ENCODE results near the gene SLC6A17.

SLC6A17 gene

GRCh38 chr1:110225756-110226404 is 75.6 kb downstream of the SLC6A17 start:
- Histone ChIP-seq H3K36me3 (ENCODE audit: insufficient read depth, low read length) (no peaks in the 10 kb centered on the region; the same call in 1 of the 2 replicates), H3K4me3 (ENCODE audit: low read length, poor library complexity, severe bottlenecking) (no peak overlapping the region), H3F3A (ENCODE audit: low read depth) (no peaks in the 10 kb centered on the region), H3K79me2 (ENCODE audit: insufficient read depth, low read length) (no peaks in the 10 kb centered on the region), H3K4me2 (ENCODE audit: low read depth, low read length, poor library complexity, severe bottlenecking) (no peak overlapping the region), H3K27me3 (ENCODE audit: insufficient read depth, low read length, poor library complexity, severe bottlenecking) (no peaks in the 10 kb centered on the region), H3K9ac (ENCODE audit: low read depth, low read length, poor library complexity, severe bottlenecking) (no peak overlapping the region), H3K4me1 (ENCODE audit: insufficient read depth, low read length, poor library complexity, severe bottlenecking) (no peaks in the 10 kb centered on the region), H3K9me2 (replicated peaks; ENCODE audit: low read depth, low read length) (no peaks in the 10 kb centered on the region), H4K20me1 (ENCODE audit: insufficient read depth, low read length, poor library complexity, severe bottlenecking) (no peaks in the 10 kb centered on the region), H3K9me3 (ENCODE audit: insufficient read depth, low read depth, low read length) (no peaks in the 10 kb centered on the region), H2AFZ (ENCODE audit: low read length) (no peak overlapping the region)
- TF ChIP-seq EZH2phosphoT487 (IDR thresholded peaks at IDR 0.05; ENCODE audit: borderline replicate concordance) (no peak), CTCF (conservative IDR thresholded peaks at IDR 0.05; ENCODE audit: low read length) (no peak)

DNA sequence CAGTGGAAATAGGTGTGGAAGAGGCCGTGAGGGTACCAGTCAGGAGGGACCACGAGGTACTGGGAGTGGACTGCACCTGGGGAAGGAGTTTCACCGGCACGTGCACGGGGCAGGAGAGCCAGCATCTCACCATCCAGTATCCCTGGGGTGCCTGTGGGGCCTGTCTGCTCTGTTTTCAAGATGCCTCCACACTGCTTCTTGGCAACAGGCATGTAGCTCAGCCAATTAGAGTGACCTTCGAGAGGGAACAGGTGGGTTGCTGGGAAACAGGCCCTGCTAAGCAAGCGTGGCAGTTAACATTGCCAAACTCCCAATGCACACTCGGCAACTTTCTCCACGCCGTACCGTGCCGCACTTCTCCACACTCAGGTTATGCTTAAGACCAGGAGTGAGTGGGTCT is 77.5 kb downstream of the SLC6A17 start:
- Histone ChIP-seq H3K9me2 (replicated peaks; ENCODE audit: low read depth, low read length) (no peaks in the 10 kb centered on the region), H3F3A (ENCODE audit: low read depth) (no peaks in the 10 kb centered on the region), H3K4me3 (ENCODE audit: low read length, poor library complexity, severe bottlenecking) (no peak overlapping the region), H3K4me2 (ENCODE audit: low read depth, low read length, poor library complexity, severe bottlenecking) (no peak overlapping the region), H2AFZ (ENCODE audit: low read length) (no peak overlapping the region), H3K9me3 (ENCODE audit: insufficient read depth, low read depth, low read length) (no peaks in the 10 kb centered on the region), H4K20me1 (ENCODE audit: insufficient read depth, low read length, poor library complexity, severe bottlenecking) (no peaks in the 10 kb centered on the region), H3K4me1 (ENCODE audit: insufficient read depth, low read length, poor library complexity, severe bottlenecking) (no peaks in the 10 kb centered on the region), H3K9ac (ENCODE audit: low read depth, low read length, poor library complexity, severe bottlenecking) (no peak overlapping the region), H3K79me2 (ENCODE audit: insufficient read depth, low read length) (no peaks in the 10 kb centered on the region), H3K36me3 (ENCODE audit: insufficient read depth, low read length) (no peaks in the 10 kb centered on the region; the same call in 1 of the 2 replicates), H3K27me3 (ENCODE audit: insufficient read depth, low read length, poor library complexity, severe bottlenecking) (no peaks in the 10 kb centered on the region)
- TF ChIP-seq CTCF (conservative IDR thresholded peaks at IDR 0.05; ENCODE audit: low read length) (no peak), EZH2phosphoT487 (IDR thresholded peaks at IDR 0.05; ENCODE audit: borderline replicate concordance) (no peak)

- Histone ChIP-seq H3K4me2 (ENCODE audit: low read depth, low read length, poor library complexity, severe bottlenecking) (no peak overlapping the region), H2AFZ (ENCODE audit: low read length) (no peak overlapping the region), H3K4me1 (ENCODE audit: insufficient read depth, low read length, poor library complexity, severe bottlenecking) (no peaks in the 10 kb centered on the region)
These were observed 78.1 kb downstream of the SLC6A17 start for GRCh38 chr1:110228381-110228780.

More at GRCh38 chr1:110228381-110228780, 78.1 kb downstream of the SLC6A17 start:
- Histone ChIP-seq H3K9me3 (ENCODE audit: insufficient read depth, low read depth, low read length) (no peaks in the 10 kb centered on the region), H3K79me2 (ENCODE audit: insufficient read depth, low read length) (no peaks in the 10 kb centered on the region), H3K9me2 (replicated peaks; ENCODE audit: low read depth, low read length) (no peaks in the 10 kb centered on the region), H3K36me3 (ENCODE audit: insufficient read depth, low read length) (no peaks in the 10 kb centered on the region; the same call in 1 of the 2 replicates), H3K4me3 (ENCODE audit: low read length, poor library complexity, severe bottlenecking) (no peak overlapping the region), H3F3A (ENCODE audit: low read depth) (no peaks in the 10 kb centered on the region), H3K27me3 (ENCODE audit: insufficient read depth, low read length, poor library complexity, severe bottlenecking) (no peaks in the 10 kb centered on the region), H3K9ac (ENCODE audit: low read depth, low read length, poor library complexity, severe bottlenecking) (no peak overlapping the region), H4K20me1 (ENCODE audit: insufficient read depth, low read length, poor library complexity, severe bottlenecking) (no peaks in the 10 kb centered on the region)
- TF ChIP-seq CTCF (conservative IDR thresholded peaks at IDR 0.05; ENCODE audit: low read length) (no peak), EZH2phosphoT487 (IDR thresholded peaks at IDR 0.05; ENCODE audit: borderline replicate concordance) (no peak)
